IPS-NIHi11 (cell line): ENCODE measurements around the gene SPSB3.
"Not testable (repeated sequence)": the region's sequence is repeated elsewhere in the genome, so short reads cannot be mapped to it uniquely, and the experiment has no call there.

ENCODE experiments used
- DNase-seq: peaks from one replicate; pipeline ENCODE4 v3.0.0; 2012; ENCODE audit warnings: mixed read lengths, low spot score

Gene SPSB3

GRCh38 chr16:1816396-1817275 lies 34.3 kb upstream of the SPSB3 start:
- no peak for DNase-seq

DNA sequence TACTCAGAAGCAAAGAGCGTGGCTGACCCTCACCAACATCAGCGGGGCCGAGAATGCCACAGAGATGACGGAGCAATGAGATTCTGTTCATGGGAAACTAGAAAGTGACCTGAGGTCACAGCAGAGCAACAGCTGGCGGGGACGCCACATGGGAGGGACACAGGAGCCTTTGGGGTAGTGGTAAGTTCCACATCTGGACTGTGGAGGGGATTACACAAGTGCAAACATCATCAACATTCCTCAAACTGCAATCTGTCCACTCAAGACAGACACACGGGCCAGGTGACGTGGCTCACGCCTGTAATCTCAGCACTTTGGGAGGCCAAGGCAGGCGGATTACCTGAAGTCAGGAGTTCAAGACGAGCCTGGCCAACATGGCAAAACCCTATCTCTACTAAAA lies 33.1 kb upstream of the SPSB3 start:
- DNase-seq = no peak

GRCh38 chr16:1812732-1813163 lies 30.4 kb upstream of the SPSB3 start:
- peak; percentile 80 for DNase-seq

GRCh38 chr16:1810536-1810935 lies 28.2 kb upstream of the SPSB3 start:
- DNase-seq = no peak

DNA sequence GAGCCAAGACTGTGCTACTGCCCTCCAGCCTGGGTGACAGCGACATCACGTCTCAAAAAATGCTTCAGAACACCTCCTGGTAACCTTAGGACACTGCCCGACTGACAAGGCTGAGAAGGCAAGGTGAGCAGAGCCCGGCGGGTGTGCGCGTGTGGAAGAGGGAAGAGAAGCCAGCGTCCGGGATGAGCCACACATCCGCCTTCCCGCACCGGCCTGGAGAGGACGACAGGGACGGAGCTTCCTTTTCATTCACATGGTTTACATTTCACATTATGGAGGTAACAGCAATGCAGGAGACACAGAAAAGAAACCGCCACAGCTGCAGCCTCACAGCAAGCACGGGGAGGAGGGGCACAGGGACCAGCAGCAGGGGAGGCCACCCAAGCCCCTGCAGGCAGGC lies 27.7 kb upstream of the SPSB3 start:
- DNase-seq = no peak

DNA sequence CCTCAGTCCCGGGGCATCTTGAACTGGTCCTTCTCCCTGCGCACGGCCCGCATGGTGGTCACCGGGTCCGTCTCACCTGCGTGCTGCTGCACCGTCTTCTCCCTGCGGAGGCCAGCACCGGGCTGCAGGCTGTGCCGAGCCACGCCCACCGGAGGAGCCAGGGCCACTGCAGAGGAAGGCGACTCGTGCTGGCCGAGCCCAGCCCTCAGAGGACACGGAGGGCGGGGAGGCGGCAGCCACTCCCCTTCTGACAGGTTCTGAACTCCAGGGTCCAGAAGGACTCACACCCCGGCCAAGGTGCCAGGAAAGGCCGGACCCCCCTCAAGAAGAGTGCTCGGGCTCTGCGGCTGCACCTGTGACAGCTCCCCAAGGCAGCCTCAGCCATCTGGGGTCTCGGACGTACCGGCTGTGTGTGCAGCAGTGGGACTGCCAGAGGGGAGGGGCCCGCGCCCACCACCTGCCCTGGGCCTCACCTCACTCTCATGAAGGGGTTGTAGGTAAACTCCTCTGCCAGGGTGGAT lies 27.0 kb upstream of the SPSB3 start:
- peak; percentile 82 for DNase-seq

DNA sequence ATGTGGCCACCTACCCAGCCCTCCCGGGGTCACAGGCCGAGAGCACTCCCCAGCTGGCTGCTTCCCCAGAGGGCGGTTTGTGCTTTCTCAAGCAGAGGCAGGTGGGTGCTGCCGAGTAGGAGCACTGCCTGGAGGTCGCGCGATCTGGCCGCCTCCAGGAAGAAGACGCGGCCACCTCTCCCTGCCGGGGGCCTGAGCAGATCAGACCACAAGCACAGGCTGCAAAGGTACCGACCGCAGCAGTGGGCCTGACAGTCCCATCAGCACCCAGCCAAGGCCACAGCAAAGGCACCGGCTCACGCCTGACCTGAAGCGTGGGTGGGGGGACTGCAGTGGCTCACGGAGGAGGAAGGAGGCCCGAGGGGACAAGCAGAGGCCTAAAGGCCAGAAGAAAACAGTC lies 26.3 kb upstream of the SPSB3 start:
- no peak for DNase-seq

DNA sequence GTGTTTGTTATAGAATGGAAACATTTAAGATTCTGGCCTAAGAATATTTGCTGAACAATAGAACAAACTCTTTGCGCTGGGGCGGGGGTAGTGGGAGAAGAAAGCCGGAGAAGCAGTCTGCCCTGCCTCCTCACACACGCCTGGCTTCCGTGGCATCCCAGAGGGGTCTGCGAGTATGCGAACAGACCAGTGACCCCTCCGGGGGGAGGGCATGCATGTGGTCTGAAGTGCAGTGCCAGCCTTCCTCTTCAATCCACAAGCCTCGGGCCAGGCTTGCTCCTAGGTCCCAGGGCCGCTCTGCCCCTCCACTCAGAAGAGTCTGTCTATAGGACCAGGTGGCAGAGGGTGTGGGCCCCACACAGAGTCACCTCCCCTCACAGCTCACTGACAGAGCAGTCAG lies 25.3 kb upstream of the SPSB3 start:
- no peak for DNase-seq

DNA sequence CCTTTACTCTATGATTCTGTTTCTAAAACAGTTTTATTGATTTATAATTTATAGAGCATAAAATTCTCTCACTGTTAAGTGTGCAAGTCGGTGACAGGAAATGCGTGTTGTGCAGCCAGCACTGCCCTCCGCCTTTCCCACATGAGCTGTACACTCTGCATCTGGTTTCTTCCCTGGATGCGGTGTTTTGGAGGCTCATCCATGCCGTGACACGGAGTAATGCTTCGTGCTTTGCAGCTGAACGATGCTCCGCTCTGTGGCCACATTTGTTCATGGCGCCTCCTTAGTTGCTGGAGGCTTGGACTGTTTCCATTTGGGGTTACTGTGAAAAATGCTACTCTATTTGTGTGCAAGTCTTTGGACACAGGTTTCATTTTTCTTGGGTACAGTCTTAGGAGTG lies 18.3 kb upstream of the SPSB3 start:
- no peak for DNase-seq

DNA sequence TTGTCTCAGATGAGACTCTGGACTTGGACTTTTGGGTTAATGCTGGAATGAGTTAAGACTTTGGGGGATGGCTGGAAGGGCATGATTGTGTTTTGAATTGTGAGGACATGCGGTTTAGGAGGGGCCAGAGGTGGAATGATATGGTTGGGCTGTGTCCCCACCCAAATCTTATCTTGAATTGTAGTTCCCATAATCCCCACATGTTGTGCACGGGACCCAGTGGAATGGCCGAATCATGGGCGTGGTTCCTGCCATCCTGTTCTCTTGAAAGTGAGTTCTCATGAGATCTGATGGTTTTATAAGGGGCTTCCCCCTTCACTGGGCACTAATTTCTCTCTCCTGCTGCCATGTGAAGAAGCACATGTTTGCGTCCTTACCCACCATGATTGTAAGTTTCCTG lies 16.9 kb upstream of the SPSB3 start:
- DNase-seq = not testable (repeated sequence)

- no peak for DNase-seq
Observed at GRCh38 chr16:1794908-1795666, 12.7 kb upstream of the SPSB3 start.

DNA sequence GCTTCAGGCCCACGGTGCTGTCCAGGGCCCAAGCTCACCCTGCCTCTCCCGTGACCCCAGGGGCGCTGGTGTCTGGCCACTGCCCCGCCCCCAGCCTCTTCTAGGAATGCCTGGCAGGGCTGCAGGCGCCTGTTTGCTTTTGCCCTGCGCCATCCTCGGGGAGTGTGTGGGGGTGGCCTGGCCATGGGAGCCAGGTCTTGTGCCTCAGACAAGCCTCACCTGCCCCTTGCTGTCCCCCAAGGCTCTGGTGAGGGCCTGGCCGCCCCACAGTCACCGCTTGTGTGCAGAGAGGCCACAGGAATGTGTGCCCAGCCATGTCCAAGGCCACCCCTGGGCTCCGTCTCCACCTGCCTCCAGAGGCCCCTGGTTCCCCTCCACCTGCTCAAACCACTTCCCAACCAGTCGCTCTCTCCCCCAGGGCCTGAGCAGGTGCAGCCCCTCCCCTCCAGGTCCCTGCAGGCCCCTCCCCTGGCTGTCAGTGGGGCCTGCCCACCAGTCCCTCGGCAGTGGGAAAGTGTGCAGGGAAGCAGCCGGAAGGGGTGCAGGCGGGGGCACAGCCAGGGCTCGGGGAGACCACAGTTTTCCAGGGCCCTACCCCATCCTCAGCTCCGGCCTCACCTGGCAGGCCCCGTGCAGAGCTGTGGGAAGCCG lies 12.0 kb upstream of the SPSB3 start:
- no peak for DNase-seq

DNA sequence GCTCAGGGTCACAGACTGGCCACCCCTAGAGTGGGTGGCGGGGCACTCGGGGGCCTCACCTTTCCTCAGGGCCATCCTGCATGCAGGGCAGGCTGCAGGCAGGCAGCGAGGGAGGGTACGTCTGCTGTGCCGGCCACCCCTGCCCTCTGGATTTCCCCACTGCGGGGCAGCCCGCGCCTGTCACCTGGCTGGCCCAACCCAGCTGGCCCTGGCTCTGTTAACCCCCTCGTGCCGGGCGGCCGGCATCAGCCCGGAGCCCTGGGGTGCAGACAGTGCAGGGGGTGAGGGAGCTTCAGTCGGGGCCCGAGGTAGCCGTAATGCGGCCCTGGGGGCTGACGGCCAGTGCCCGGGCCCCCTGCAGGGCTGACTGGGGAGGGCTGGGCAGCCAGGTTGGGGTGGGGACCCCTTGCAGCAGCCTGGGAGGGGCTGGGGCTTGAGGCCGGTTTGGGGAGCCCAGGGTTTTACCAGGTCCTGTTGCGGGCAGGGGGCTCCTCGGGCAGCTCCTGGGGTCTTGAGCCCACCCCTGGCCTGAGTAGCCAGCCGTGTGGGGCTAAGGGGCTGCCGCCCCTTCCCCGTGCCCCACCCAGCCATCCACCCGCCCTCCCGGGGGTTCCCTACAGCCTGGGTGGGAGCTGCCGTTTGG lies 11.3 kb upstream of the SPSB3 start, which contains the start of gene IGFALS:
IGFALS (minus strand) TSS at position 128 of the 643 bp plus-strand sequence; CDS start at position 75, 53 bp downstream.
- DNase-seq = no peak

DNA sequence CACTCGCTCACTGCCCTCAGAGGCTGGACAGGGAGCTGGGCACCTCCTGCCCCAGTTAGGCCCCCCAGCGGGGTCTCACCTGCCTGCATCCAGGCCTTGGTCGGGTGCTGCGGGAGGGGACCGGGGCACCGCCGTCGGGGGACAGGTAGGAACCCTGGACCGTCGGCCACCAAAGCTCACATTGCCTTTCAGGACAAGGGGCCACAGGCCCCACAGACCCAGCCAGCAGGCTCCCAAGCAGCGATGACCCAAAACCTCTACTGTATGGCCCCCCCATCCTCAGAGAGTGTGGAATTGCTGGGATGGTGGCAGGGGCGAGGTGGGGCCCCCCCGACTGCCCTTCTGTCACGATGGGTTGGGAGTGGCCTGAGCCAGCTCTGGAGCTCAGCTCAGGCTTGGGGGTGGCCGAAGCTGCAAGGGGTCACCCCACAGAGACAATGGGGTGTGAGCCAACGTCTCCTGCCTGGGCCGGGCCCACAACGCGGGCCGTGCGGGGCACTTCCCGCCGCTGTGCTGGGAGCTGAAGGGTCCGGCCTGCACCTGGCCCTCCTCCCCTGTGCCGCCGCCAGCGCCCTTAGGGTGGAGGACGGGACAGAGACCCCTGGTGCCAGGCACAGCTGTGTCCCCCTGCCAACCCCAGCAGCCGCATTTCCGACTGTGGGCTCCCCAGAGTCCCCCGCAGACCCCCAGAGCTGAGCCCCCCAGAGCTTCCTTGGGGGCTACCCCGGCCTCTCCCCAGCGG lies 10.6 kb upstream of the SPSB3 start:
- no peak for DNase-seq

DNA sequence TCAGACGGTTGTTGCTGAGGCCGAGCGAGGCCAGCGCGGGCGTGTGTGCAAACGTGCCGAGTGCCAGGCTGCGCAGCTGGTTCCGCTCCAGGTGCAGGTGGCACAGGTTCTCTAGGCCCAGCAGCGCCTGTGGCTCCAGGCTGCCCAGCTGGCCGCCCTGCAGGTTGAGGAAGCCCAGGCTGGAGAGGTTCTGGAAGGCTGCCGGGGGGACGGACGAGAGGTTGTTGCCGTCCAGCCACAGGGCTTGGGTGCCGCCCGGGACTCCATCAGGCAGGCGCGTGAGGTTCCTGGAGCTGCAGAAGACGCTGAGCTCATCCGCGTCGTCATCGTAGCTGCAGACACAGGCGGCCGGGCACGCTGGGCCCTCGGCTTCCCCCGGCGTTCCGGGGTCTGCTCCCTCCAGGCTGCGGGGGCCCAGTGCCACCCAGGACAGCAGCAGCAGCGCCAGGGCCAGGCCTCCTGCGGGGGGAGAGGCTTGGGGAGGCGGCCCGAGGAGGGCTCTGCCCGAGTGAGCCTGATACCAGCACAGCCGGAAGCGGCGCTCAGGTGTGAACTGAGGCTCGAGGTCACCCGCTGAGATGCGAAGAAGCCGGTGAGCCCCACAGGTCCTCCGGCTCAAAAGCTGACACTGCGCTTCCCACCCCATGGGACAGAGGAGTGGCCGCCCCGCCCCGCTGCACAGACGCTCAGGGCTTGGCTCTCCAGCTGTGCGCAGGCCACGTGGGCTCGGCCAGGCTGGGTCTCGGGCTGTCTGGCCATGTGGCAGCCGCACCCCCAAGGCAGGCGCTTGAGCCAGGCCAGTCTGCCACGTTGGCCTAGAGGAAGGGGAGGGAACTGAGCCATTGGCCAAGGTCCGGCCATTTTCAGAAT lies 9.8 kb upstream of the SPSB3 start:
- no peak for DNase-seq

GRCh38 chr16:1791256-1791942 lies 9.0 kb upstream of the SPSB3 start:
- no peak for DNase-seq

DNA sequence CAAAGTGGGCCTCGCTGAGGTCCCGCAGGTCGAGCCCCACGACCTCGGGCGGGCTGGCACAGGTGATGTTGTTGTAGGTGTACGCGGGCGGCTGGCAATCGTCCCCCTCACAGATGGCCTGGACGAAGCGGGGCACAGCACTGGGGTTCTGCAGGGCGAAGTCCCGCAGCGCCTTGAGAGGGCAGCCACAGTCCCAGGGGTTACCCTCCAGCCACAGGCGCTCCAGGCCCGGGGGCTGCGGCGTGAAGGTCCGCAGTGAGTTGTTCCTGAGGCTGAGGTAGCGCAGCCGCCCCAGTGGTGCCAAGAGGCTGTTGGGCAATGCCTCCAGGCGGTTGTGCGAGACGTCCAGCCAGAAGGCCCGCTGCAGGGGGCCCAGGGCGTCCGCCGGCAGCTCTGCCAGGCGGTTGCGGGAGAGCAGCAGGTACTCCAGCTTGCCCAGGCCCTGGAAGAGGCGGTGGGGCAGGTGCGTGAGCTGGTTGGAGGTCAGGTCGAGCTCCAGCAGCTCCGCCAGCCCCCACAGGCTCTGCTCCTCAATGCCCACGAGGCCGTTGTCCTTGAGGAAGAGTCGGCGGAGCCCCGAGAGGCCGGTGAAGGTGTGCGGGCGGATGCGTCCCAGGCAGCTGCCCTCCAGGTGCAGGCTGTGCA lies 8.4 kb upstream of the SPSB3 start:
- DNase-seq = no peak

DNA sequence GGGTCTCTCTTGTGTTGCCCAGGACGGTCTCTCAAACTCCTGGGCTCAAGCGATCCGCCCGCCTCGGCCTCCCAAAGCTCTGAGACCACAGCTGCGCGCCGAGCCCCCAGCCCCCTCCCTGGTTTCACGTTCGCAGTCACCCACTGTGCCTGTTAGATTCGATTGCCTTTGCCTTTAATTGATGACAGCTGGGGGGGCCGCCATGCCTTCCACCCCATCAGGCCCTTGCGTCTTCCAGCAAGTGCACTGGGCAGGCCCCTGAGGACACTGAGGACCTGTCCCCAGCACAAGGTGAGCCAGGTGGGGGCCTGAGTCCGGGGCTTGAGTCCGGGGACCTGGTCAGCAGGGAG lies 7.9 kb upstream of the SPSB3 start:
- no peak for DNase-seq

DNA sequence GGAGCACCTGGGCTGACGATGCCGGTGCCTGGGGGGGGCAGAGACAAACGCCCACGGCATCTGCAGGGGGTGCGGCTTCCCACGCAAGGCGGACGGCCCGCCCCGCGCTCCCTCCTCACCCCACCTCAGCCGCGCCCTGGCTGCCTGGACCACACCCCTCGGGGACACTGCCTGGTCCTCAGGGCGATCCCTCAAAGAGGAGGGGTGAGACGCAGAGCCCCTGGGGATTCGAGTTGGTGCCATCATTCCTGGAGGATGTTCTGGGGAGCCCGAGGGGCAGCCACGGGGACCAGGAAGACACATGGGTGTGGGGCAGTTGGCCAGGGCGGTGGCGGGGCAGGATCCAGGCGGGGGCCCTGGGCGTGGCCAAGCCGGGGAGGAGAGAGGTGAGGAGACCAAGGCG lies 7.3 kb upstream of the SPSB3 start:
- DNase-seq = no peak
